ENCODE measurements around the gene MAN1A1.

The MAN1A1 gene

DNA sequence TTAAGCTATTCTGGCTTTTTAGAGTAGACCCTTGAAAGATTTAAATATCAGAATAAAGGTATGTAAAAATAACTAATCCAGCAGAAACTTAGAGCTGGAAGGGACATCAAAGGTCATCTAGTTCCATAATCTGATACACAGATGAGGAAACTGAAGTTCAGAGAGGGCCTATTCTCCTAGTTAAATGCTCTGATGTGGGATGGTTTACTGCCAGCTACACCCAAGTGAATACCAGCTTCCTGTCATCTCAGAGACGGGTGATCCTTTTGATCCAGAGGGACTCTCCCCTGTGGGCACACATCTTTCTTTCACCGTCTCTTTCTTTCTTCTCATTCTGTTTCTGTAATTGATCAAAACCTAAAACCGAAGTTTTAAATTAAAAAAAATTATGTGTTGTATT, 94.1 kb downstream of the MAN1A1 start:
- Histone ChIP-seq H3K18ac (ENCODE audit: low read length) (no peak overlapping the region), H3K79me1 (ENCODE audit: low read depth, low read length) (no peaks in the 10 kb centered on the region), H2AK5ac (ENCODE audit: low read depth, low read length) (no peak overlapping the region), H2BK15ac (ENCODE audit: low read length) (no peak overlapping the region), H4K91ac (ENCODE audit: low read depth, low read length, poor library complexity) (no peak overlapping the region), H3K27me3 (ENCODE audit: control insufficient read depth in 3 of 3, insufficient read depth in 3 of 3, low read depth in 1 of 3, low read length in 3 of 3) (no peaks in the 10 kb centered on the region), H3K27ac (replicated peaks; ENCODE audit: low read length) (no peak overlapping the region), H3K4me3 (ENCODE audit: low read length in 2 of 2) (no peak overlapping the region), H3K4me1 (ENCODE audit: control insufficient read depth in 2 of 2, insufficient read depth in 1 of 2, low read depth in 1 of 2, low read length in 2 of 2) (peaks cover 0 to 1% of the 10 kb centered on the region in 2 donors), H3K36me3 (replicated peaks in 1 of 2; ENCODE audit: control insufficient read depth in 2 of 2, insufficient read depth in 2 of 2, low read length in 2 of 2) (peaks cover 0 to 2% of the 10 kb centered on the region in 2 donors), H3K9ac (ENCODE audit: low read depth, low read length, poor library complexity) (no peak overlapping the region), H3K4ac (ENCODE audit: low read length) (no peak overlapping the region), H2BK5ac (ENCODE audit: low read length) (no peak overlapping the region), H3K9me3 (replicated peaks in 1 of 2; ENCODE audit: control insufficient read depth in 2 of 2, insufficient read depth in 1 of 2, low read depth in 1 of 2, low read length in 2 of 2) (peaks cover 0 to 1% of the 10 kb centered on the region in 2 donors), H3K4me2 (ENCODE audit: insufficient read depth, low read length, poor library complexity, severe bottlenecking) (no peak overlapping the region), H3K14ac (ENCODE audit: low read length) (no peak overlapping the region), H2BK12ac (ENCODE audit: low read length) (no peak overlapping the region), H2AFZ (ENCODE audit: low read length) (no peak overlapping the region), H4K8ac (ENCODE audit: low read depth, low read length) (no peak overlapping the region), H3K23ac (ENCODE audit: low read depth, low read length, poor library complexity) (no peak overlapping the region), H2BK120ac (ENCODE audit: low read depth, low read length) (no peak overlapping the region)
- WGBS, 2 donors (ENCODE audit: extremely low coverage in 2 of 2, insufficient read length in 2 of 2, insufficient replicate concordance in 1 of 2), result no CpG with 5 or more reads among the region's 3 CpGs
- DNase-seq (ENCODE audit: low spot score), result no peak

DNA sequence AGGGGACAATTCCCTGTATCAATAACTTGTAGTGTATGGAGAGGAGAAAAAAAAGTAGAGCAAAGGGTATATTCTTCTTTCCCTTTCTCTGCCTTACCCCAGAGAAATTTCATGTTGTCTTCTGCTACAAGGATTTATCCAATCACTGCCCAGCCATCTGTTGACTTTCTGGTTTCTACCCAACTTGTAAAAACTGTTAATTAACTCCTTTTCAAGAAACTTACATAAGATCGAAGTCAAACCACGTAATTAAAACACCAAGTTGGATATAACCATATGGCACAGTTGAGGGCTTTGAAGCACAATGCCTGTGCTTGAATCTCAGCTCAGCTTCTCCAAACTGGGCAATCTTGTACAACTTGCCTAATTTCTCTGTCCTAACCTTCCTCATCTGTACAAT, 99.5 kb downstream of the MAN1A1 start:
- Histone ChIP-seq H3K27ac (replicated peaks; ENCODE audit: low read length) (no peak overlapping the region), H3K18ac (ENCODE audit: low read length) (no peak overlapping the region), H3K4ac (ENCODE audit: low read length) (no peak overlapping the region), H3K4me2 (ENCODE audit: insufficient read depth, low read length, poor library complexity, severe bottlenecking) (no peak overlapping the region), H3K4me3 (ENCODE audit: low read length in 2 of 2) (no peak overlapping the region), H3K9me3 (replicated peaks in 1 of 2; ENCODE audit: control insufficient read depth in 2 of 2, insufficient read depth in 1 of 2, low read depth in 1 of 2, low read length in 2 of 2) (no peaks in the 10 kb centered on the region), H2BK5ac (ENCODE audit: low read length) (no peak overlapping the region), H3K23ac (ENCODE audit: low read depth, low read length, poor library complexity) (no peak overlapping the region), H3K27me3 (ENCODE audit: control insufficient read depth in 3 of 3, insufficient read depth in 3 of 3, low read depth in 1 of 3, low read length in 3 of 3) (no peaks in the 10 kb centered on the region), H4K8ac (ENCODE audit: low read depth, low read length) (no peak overlapping the region), H3K14ac (ENCODE audit: low read length) (no peak overlapping the region), H2BK12ac (ENCODE audit: low read length) (no peak overlapping the region), H2AK5ac (ENCODE audit: low read depth, low read length) (no peak overlapping the region), H3K79me1 (ENCODE audit: low read depth, low read length) (no peaks in the 10 kb centered on the region), H3K9ac (ENCODE audit: low read depth, low read length, poor library complexity) (no peak overlapping the region), H3K36me3 (replicated peaks in 1 of 2; ENCODE audit: control insufficient read depth in 2 of 2, insufficient read depth in 2 of 2, low read length in 2 of 2) (no peaks in the 10 kb centered on the region), H2BK120ac (ENCODE audit: low read depth, low read length) (no peak overlapping the region), H2AFZ (ENCODE audit: low read length) (no peak overlapping the region), H3K4me1 (ENCODE audit: control insufficient read depth in 2 of 2, insufficient read depth in 1 of 2, low read depth in 1 of 2, low read length in 2 of 2) (no peaks in the 10 kb centered on the region), H2BK15ac (ENCODE audit: low read length) (no peak overlapping the region), H4K91ac (ENCODE audit: low read depth, low read length, poor library complexity) (no peak overlapping the region)
- WGBS, 2 donors (ENCODE audit: extremely low coverage in 2 of 2, insufficient read length in 2 of 2, insufficient replicate concordance in 1 of 2), result no CpG with 5 or more reads among the region's 2 CpGs
- no peak for DNase-seq (ENCODE audit: low spot score)

DNA sequence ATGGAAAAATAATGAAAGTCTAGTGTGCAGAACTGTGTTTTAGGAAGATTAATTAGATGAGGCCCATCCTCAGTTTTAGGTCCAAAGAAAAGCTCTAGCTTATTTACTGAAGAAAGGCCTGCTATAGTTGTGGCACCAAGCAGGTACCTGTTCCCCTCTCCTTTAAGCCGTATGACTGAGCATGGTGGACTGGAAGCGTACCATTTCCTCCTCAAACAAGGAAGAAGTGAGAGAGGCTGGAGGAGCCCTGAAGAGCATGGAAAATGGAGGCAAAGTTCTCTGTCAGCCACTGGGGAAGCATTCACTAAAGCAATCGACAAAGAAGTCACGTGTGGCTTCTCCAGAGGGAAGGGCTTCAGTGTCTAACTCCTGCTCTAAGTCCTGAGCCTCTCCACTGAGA, 100.2 kb downstream of the MAN1A1 start:
- no peak for DNase-seq (ENCODE audit: low spot score)
- Histone ChIP-seq H3K27me3 (ENCODE audit: control insufficient read depth in 3 of 3, insufficient read depth in 3 of 3, low read depth in 1 of 3, low read length in 3 of 3) (no peaks in the 10 kb centered on the region), H3K4me1 (ENCODE audit: control insufficient read depth in 2 of 2, insufficient read depth in 1 of 2, low read depth in 1 of 2, low read length in 2 of 2) (no peaks in the 10 kb centered on the region), H4K91ac (ENCODE audit: low read depth, low read length, poor library complexity) (no peak overlapping the region), H3K36me3 (replicated peaks in 1 of 2; ENCODE audit: control insufficient read depth in 2 of 2, insufficient read depth in 2 of 2, low read length in 2 of 2) (no peaks in the 10 kb centered on the region), H4K8ac (ENCODE audit: low read depth, low read length) (no peak overlapping the region), H3K27ac (replicated peaks; ENCODE audit: low read length) (no peak overlapping the region), H2BK15ac (ENCODE audit: low read length) (no peak overlapping the region), H3K79me1 (ENCODE audit: low read depth, low read length) (no peaks in the 10 kb centered on the region), H3K23ac (ENCODE audit: low read depth, low read length, poor library complexity) (no peak overlapping the region), H2BK12ac (ENCODE audit: low read length) (no peak overlapping the region), H3K9ac (ENCODE audit: low read depth, low read length, poor library complexity) (no peak overlapping the region), H3K4me2 (ENCODE audit: insufficient read depth, low read length, poor library complexity, severe bottlenecking) (no peak overlapping the region), H2BK120ac (ENCODE audit: low read depth, low read length) (no peak overlapping the region), H3K4ac (ENCODE audit: low read length) (no peak overlapping the region), H3K4me3 (ENCODE audit: low read length in 2 of 2) (no peak overlapping the region), H3K18ac (ENCODE audit: low read length) (no peak overlapping the region), H3K14ac (ENCODE audit: low read length) (no peak overlapping the region), H2BK5ac (ENCODE audit: low read length) (no peak overlapping the region), H2AK5ac (ENCODE audit: low read depth, low read length) (no peak overlapping the region), H2AFZ (ENCODE audit: low read length) (no peak overlapping the region), H3K9me3 (replicated peaks in 1 of 2; ENCODE audit: control insufficient read depth in 2 of 2, insufficient read depth in 1 of 2, low read depth in 1 of 2, low read length in 2 of 2) (no peaks in the 10 kb centered on the region)
- WGBS, 2 donors (ENCODE audit: extremely low coverage in 2 of 2, insufficient read length in 2 of 2, insufficient replicate concordance in 1 of 2), result no CpG with 5 or more reads among the region's 4 CpGs

DNA sequence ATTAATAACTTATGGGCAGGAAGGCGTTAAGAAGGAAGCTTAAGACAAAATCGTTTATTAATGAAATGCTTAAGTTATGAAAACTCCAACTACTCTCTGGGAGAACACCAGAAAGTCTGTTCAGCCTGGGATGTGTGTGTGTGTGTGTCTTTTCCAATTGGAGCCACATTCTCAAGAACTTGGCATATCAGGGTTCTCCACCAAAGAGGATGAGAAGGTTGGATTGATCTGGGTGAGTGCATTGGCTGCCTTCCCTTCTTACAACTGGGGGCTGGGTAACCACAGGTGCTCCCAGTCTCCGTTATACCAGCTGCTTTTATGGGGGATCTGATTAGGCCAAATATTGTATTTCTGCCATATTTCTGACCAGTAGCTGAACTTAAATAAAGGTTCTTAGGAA, 102.1 kb downstream of the MAN1A1 start:
- H3K36me3 ChIP-seq (replicated peaks in 1 of 2; ENCODE audit: control insufficient read depth in 2 of 2, insufficient read depth in 2 of 2, low read length in 2 of 2), result no peaks in the 10 kb centered on the region
- no peaks in the 10 kb centered on the region for H3K79me1 ChIP-seq (ENCODE audit: low read depth, low read length)
- H3K9ac ChIP-seq (ENCODE audit: low read depth, low read length, poor library complexity), result no peak overlapping the region
- H3K4me1 ChIP-seq (ENCODE audit: control insufficient read depth in 2 of 2, insufficient read depth in 1 of 2, low read depth in 1 of 2, low read length in 2 of 2), result no peaks in the 10 kb centered on the region
- no peak overlapping the region for H2BK5ac ChIP-seq (ENCODE audit: low read length)
- DNase-seq (ENCODE audit: low spot score), result no peak
- H3K9me3 ChIP-seq (replicated peaks in 1 of 2; ENCODE audit: control insufficient read depth in 2 of 2, insufficient read depth in 1 of 2, low read depth in 1 of 2, low read length in 2 of 2), result no peaks in the 10 kb centered on the region
- no peak overlapping the region for H3K4ac ChIP-seq (ENCODE audit: low read length)
- H3K27ac ChIP-seq (replicated peaks; ENCODE audit: low read length), result no peak overlapping the region
- no peak overlapping the region for H3K14ac ChIP-seq (ENCODE audit: low read length)
- no peak overlapping the region for H3K18ac ChIP-seq (ENCODE audit: low read length)
- H3K23ac ChIP-seq (ENCODE audit: low read depth, low read length, poor library complexity), result no peak overlapping the region
- no peaks in the 10 kb centered on the region for H3K27me3 ChIP-seq (ENCODE audit: control insufficient read depth in 3 of 3, insufficient read depth in 3 of 3, low read depth in 1 of 3, low read length in 3 of 3)
- no peak overlapping the region for H2BK15ac ChIP-seq (ENCODE audit: low read length)
- no peak overlapping the region for H4K91ac ChIP-seq (ENCODE audit: low read depth, low read length, poor library complexity)
- WGBS, 2 donors (ENCODE audit: extremely low coverage in 2 of 2, insufficient read length in 2 of 2, insufficient replicate concordance in 1 of 2), result no CpG with 5 or more reads among the region's 3 CpGs
- H3K4me2 ChIP-seq (ENCODE audit: insufficient read depth, low read length, poor library complexity, severe bottlenecking), result no peak overlapping the region
- no peak overlapping the region for H2AFZ ChIP-seq (ENCODE audit: low read length)
- no peak overlapping the region for H3K4me3 ChIP-seq (ENCODE audit: low read length in 2 of 2)
- no peak overlapping the region for H2AK5ac ChIP-seq (ENCODE audit: low read depth, low read length)
- no peak overlapping the region for H2BK120ac ChIP-seq (ENCODE audit: low read depth, low read length)
- no peak overlapping the region for H2BK12ac ChIP-seq (ENCODE audit: low read length)
- H4K8ac ChIP-seq (ENCODE audit: low read depth, low read length), result no peak overlapping the region
